ENCODE measurements around the gene HTRA3.

DNA sequence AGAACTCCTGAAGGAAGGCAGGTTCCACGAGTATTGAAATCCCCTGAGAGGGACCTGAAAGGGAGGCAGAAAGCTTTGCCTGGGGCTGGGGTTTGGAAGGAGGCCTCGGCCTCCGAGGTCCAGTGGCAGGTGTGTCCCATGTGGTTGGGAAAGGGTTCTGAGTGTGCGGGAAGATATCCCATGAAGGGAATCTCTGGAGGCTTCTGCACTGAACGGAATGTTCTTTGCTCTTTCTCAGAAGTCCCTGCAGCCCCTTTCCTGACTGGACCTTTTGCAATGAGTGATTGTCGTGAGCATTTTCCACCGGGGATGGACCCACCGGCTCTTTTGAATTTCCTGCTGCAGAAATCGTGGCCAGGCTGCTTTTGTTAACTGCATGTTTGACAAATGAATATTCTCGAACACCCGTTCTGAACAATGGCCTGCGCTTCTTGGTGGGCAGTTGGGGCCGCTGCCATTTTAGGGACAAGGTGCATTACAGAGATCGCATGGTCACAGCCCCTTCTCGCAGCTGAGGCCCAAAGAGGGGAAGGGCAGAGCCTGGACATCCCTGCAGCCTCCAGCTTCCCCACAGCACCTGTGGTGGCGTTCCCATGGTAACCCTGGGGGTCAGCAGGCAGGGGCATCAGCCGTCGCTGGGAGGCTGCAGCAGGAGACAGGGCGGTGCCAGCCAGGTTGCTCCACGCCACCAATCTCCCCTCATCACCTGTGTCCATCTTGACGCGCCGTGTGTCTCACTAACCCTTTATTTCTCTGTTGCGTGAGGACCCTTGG, 18.3 kb upstream of the HTRA3 start:
- TF ChIP-seq, protein P1, sequence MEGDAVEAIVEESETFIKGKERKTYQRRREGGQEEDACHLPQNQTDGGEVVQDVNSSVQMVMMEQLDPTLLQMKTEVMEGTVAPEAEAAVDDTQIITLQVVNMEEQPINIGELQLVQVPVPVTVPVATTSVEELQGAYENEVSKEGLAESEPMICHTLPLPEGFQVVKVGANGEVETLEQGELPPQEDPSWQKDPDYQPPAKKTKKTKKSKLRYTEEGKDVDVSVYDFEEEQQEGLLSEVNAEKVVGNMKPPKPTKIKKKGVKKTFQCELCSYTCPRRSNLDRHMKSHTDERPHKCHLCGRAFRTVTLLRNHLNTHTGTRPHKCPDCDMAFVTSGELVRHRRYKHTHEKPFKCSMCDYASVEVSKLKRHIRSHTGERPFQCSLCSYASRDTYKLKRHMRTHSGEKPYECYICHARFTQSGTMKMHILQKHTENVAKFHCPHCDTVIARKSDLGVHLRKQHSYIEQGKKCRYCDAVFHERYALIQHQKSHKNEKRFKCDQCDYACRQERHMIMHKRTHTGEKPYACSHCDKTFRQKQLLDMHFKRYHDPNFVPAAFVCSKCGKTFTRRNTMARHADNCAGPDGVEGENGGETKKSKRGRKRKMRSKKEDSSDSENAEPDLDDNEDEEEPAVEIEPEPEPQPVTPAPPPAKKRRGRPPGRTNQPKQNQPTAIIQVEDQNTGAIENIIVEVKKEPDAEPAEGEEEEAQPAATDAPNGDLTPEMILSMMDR (IDR thresholded peaks at IDR 0.05), result no peak
- TF ChIP-seq POLR2A (IDR thresholded peaks at IDR 0.05), result no peak
